H1 (cell line): Measurements from ENCODE around the gene CEACAM21.

ENCODE experiments used
- CEBPB ChIP-seq: IDR thresholded peaks from 2 replicates; pipeline ENCODE4 v1.6.1; 2012; ENCODE audit warnings: low read depth, low read length
- CHD1 ChIP-seq: IDR thresholded peaks from 2 replicates; pipeline ENCODE4 v1.6.1; 2012; ENCODE audit warnings: low read depth, low read length, improper control_type of control experiment
- EP300 ChIP-seq, 2 experiments: IDR thresholded peaks; 1 replicate in 1 of 2; 2 replicates in 1 of 2; pipeline ENCODE4 v1.6.1; 2011 to 2012; ENCODE audit warnings: low read depth in 2 of 2, low read length in 2 of 2, mild to moderate bottlenecking in 2 of 2, borderline replicate concordance in 1 of 2, inconsistent platforms in 1 of 2, moderate library complexity in 1 of 2
- EZH2 ChIP-seq: fragments of 200-600 bp; sonication (generic); IDR thresholded peaks from 2 replicates; pipeline ENCODE4 v1.7.1; 2012; ENCODE audit warnings: low read depth, mild to moderate bottlenecking, moderate library complexity, low read length, inconsistent platforms; ENCODE audit not compliant: severe bottlenecking
- MAFK ChIP-seq: IDR thresholded peaks from 2 replicates; pipeline ENCODE4 v1.6.1; 2012; ENCODE audit warnings: low read depth, mild to moderate bottlenecking, improper control_type of control experiment, low read length
- NRF1 ChIP-seq: IDR thresholded peaks from 2 replicates; pipeline ENCODE4 v1.6.1; 2011; ENCODE audit warnings: mild to moderate bottlenecking, low read depth, low read length, improper control_type of control experiment
- POLR2A ChIP-seq, 2 experiments: IDR thresholded peaks; 1 replicate in 1 of 2; 2 replicates in 1 of 2; pipeline ENCODE4 v1.6.1; 2011; ENCODE audit warnings: low read depth in 2 of 2, low read length in 2 of 2, mild to moderate bottlenecking in 2 of 2; ENCODE audit errors: control extremely low read depth in 1 of 2
- POLR2AphosphoS5 ChIP-seq: IDR thresholded peaks from 2 replicates; pipeline ENCODE4 v1.6.1; 2011; ENCODE audit warnings: low read depth, low read length
- RFX5 ChIP-seq: IDR thresholded peaks from 2 replicates; pipeline ENCODE4 v1.6.1; 2011; ENCODE audit warnings: low read depth, low read length, improper control_type of control experiment, borderline replicate concordance
- SP4 ChIP-seq: IDR thresholded peaks from 2 replicates; pipeline ENCODE4 v1.6.1; 2012; ENCODE audit warnings: low read length, inconsistent platforms
- SRF ChIP-seq: IDR thresholded peaks from 2 replicates; pipeline ENCODE4 v1.6.1; 2011; ENCODE audit warnings: mild to moderate bottlenecking, low read depth, low read length, moderate library complexity
- TF ChIP-seq, protein P1 (sequence below), 3 experiments: IDR thresholded peaks; 1 replicate in 2 of 3; 2 replicates in 1 of 3; pipeline versions ENCODE4 v1.5.1 to v1.6.1; 2011; ENCODE audit warnings: low read length in 3 of 3, mild to moderate bottlenecking in 3 of 3, inconsistent platforms in 2 of 3, low read depth in 1 of 3, moderate library complexity in 1 of 3; ENCODE audit not compliant: insufficient read depth in 1 of 3; ENCODE audit errors: control extremely low read depth in 1 of 3

DNA sequence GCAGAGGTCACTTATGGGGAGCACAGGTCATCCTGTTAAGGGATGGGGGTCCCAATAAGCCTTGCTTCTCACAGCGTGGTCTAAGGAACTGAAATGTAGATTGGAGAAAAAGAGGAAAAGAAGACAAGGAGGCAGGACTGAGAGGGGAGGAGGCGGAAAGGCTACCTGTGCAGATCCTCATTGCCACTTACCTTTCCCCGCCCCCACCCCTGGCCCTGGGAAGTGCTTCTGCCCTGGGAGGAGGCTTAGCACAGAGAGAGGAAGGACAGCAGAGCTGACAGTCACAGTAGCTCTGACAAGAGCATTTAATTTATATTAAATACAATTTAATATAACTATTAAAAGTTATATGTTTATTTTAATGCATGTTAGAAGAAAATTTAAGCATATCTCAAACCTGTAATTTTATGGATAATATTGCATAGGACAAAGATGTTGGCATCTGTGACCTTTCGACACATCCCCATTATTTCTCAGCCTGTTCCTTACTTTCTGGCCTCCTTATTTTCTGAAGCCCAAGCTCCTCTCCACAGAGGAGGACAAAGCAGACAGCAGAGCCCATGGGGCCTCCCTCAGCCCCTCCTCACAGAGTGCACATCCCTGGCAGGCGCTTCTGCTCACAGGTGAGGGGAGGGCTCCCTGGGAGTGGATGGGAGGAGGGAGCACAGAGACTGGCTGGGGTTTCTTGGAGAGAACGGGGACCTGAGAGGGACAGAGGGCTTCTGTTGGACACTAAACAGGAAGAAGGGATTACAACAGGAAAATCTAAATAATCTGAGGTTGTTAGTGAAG, 23.4 kb downstream of the CEACAM21 start:
- TF ChIP-seq POLR2AphosphoS5, result no peak
- TF ChIP-seq, protein P1, sequence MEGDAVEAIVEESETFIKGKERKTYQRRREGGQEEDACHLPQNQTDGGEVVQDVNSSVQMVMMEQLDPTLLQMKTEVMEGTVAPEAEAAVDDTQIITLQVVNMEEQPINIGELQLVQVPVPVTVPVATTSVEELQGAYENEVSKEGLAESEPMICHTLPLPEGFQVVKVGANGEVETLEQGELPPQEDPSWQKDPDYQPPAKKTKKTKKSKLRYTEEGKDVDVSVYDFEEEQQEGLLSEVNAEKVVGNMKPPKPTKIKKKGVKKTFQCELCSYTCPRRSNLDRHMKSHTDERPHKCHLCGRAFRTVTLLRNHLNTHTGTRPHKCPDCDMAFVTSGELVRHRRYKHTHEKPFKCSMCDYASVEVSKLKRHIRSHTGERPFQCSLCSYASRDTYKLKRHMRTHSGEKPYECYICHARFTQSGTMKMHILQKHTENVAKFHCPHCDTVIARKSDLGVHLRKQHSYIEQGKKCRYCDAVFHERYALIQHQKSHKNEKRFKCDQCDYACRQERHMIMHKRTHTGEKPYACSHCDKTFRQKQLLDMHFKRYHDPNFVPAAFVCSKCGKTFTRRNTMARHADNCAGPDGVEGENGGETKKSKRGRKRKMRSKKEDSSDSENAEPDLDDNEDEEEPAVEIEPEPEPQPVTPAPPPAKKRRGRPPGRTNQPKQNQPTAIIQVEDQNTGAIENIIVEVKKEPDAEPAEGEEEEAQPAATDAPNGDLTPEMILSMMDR (IDR thresholded peaks at IDR 0.05; ENCODE audit: control extremely low read depth in 1 of 3, insufficient read depth in 1 of 3, low read depth in 1 of 3, low read length in 3 of 3), result no peak
- no peak for TF ChIP-seq EP300 (IDR thresholded peaks at IDR 0.05; ENCODE audit: borderline replicate concordance in 1 of 2, low read depth in 2 of 2, low read length in 2 of 2)
- no peak for TF ChIP-seq POLR2A (IDR thresholded peaks at IDR 0.05; ENCODE audit: control extremely low read depth in 1 of 2, low read depth in 2 of 2, low read length in 2 of 2)
- no peak for TF ChIP-seq NRF1
- TF ChIP-seq EZH2, result no peak
- no peak for TF ChIP-seq CEBPB
- no peak for TF ChIP-seq MAFK
- TF ChIP-seq SRF, result no peak
- no peak for TF ChIP-seq CHD1
- no peak for TF ChIP-seq RFX5
- no peak for TF ChIP-seq SP4
